ENCODE measurements around the gene PSG4.
A peak's percentile ranks its signal among the peaks of the same experiment; 100 is the strongest.
"Not testable (repeated sequence)": the region's sequence is repeated elsewhere in the genome, so short reads cannot be mapped to it uniquely, and the experiment has no call there.

PSG4 gene

DNA sequence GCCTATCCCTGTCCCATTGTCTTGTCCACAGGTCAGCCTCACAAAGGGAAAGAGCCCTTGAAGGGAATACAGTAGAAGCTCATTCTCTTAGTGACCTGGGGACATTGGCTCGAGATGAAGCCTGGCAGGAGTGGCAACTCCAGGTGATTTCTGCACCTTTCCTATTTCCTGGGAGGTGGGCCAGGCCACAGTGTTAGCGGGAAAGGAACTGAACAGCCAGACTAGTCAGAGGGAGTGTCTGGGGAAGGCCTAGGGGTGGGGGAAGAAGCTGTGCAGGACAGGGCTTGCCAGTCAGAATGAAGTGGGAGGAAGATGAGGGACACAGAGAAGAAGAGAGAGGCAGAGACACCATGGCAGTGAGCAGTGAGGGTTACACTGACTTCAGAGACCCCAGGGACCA is 3.5 kb downstream of the PSG4 start:
- peaks cover 16% of the 10 kb centered on the region for H3K9me3 ChIP-seq (ENCODE audit: insufficient read depth, low read depth, low read length)
- no CpG with 5 or more reads among the region's 2 CpGs for WGBS (ENCODE audit: extremely low coverage, insufficient coverage, insufficient read length)
- H3K4me3 ChIP-seq (ENCODE audit: low read depth, low read length); H3K9ac ChIP-seq (ENCODE audit: low read length); H2BK12ac ChIP-seq (ENCODE audit: low read length); H3K79me2 ChIP-seq (ENCODE audit: control insufficient read depth, insufficient read depth, low read length, poor library complexity); H4K91ac ChIP-seq (ENCODE audit: low read depth, low read length); H4K8ac ChIP-seq (ENCODE audit: low read depth, low read length); H3K4ac ChIP-seq (ENCODE audit: low read depth, low read length); H3K79me1 ChIP-seq (ENCODE audit: low read length); H4K12ac ChIP-seq (ENCODE audit: low read depth, low read length); H2AK5ac ChIP-seq (ENCODE audit: low read length); H3K4me1 ChIP-seq (ENCODE audit: control insufficient read depth in 1 of 2, insufficient read depth in 2 of 2, low read length in 2 of 2); H2AFZ ChIP-seq (ENCODE audit: insufficient read depth, low read length, poor library complexity); H2BK120ac ChIP-seq (ENCODE audit: insufficient read depth, low read length, poor library complexity); H3K27ac ChIP-seq (ENCODE audit: low read depth, low read length); H3K4me2 ChIP-seq (ENCODE audit: low read length); H3K23ac ChIP-seq (ENCODE audit: low read length); H2BK5ac ChIP-seq (ENCODE audit: low read depth, low read length, poor library complexity); DNase-seq; H3K14ac ChIP-seq (ENCODE audit: low read length); H3K36me3 ChIP-seq (ENCODE audit: control insufficient read depth in 1 of 2, insufficient read depth in 2 of 2, low read length in 2 of 2); H3K27me3 ChIP-seq (ENCODE audit: insufficient read depth, low read length); H3K18ac ChIP-seq (ENCODE audit: low read length): not testable (repeated sequence)

DNA sequence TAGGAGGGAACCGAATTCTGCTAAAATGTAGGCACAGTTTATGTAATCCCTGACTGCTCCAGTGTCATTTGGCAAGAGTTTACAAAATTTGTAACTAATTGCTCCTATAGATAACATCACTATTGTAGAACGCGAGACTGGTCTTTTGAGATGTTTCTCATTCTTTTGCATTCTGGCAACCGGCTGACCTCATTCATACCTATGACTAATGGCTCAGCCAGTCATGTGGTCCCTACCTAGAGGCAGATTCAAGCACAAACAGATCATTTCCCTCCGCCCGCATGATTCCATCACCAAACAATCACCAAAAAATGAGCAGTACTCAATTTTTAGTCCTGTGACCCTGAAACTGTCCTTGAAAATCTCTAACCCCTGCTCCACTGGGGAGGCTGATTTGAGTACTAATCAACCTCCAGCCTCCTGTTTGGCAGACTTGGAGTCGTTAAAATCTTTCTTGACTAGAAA is 4.1 kb downstream of the PSG4 start:
- H3K4me2 ChIP-seq (ENCODE audit: low read length); H2BK5ac ChIP-seq (ENCODE audit: low read depth, low read length, poor library complexity); H4K12ac ChIP-seq (ENCODE audit: low read depth, low read length); H3K4ac ChIP-seq (ENCODE audit: low read depth, low read length); H2BK12ac ChIP-seq (ENCODE audit: low read length); H3K79me1 ChIP-seq (ENCODE audit: low read length); H3K18ac ChIP-seq (ENCODE audit: low read length); H3K27me3 ChIP-seq (ENCODE audit: insufficient read depth, low read length); H2AFZ ChIP-seq (ENCODE audit: insufficient read depth, low read length, poor library complexity); H3K14ac ChIP-seq (ENCODE audit: low read length); H2BK120ac ChIP-seq (ENCODE audit: insufficient read depth, low read length, poor library complexity); H3K27ac ChIP-seq (ENCODE audit: low read depth, low read length); H3K4me3 ChIP-seq (ENCODE audit: low read depth, low read length); H4K8ac ChIP-seq (ENCODE audit: low read depth, low read length); H3K23ac ChIP-seq (ENCODE audit: low read length); H3K79me2 ChIP-seq (ENCODE audit: control insufficient read depth, insufficient read depth, low read length, poor library complexity); H3K36me3 ChIP-seq (ENCODE audit: control insufficient read depth in 1 of 2, insufficient read depth in 2 of 2, low read length in 2 of 2); H2AK5ac ChIP-seq (ENCODE audit: low read length); H4K91ac ChIP-seq (ENCODE audit: low read depth, low read length); H3K9ac ChIP-seq (ENCODE audit: low read length); H3K4me1 ChIP-seq (ENCODE audit: control insufficient read depth in 1 of 2, insufficient read depth in 2 of 2, low read length in 2 of 2): not testable (repeated sequence)
- H3K9me3 ChIP-seq (ENCODE audit: insufficient read depth, low read depth, low read length): peaks cover 14% of the 10 kb centered on the region
- DNase-seq: peak; percentile 40 to 82
- WGBS (ENCODE audit: extremely low coverage, insufficient coverage, insufficient read length): no CpG with 5 or more reads among the region's 7 CpGs

DNA sequence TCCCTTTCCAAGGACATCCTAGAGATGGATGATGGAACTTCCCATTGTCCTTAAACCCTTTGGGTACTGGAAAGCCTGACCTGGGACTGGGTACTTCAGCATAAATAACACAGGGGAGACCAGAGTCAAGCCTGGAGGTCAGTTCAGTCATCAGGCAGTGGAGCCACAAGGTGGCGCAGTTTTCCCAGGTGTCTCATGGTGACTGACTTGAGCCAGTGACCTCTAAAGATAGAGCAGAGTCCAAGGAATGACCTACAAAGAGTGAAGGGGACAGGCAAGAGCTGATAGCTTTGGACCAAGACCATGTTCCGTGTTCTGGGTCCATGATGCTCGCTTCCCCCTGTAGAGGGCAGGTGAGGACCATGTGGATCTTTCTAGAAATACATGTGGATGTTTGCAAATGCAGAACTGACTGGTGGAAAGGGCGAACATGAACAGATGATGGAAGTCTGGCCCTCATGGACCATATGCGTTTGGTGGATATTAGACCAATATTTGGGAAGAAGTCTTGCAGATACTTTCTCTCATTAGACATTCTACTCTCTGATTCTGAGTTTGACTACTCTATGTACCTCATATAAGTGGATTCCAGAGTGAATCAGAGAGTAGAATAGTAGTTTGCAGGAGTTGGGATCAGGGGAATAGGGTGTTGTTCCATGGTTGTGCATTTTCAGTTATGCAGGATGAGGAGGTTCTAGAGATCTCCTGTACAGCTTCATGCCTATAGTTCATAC is 6.6 kb downstream of the PSG4 start:
- H3K9ac ChIP-seq (ENCODE audit: low read length); H3K4ac ChIP-seq (ENCODE audit: low read depth, low read length); H3K4me1 ChIP-seq (ENCODE audit: control insufficient read depth in 1 of 2, insufficient read depth in 2 of 2, low read length in 2 of 2); H3K18ac ChIP-seq (ENCODE audit: low read length); H3K27me3 ChIP-seq (ENCODE audit: insufficient read depth, low read length); H3K79me1 ChIP-seq (ENCODE audit: low read length); H2AFZ ChIP-seq (ENCODE audit: insufficient read depth, low read length, poor library complexity); H3K27ac ChIP-seq (ENCODE audit: low read depth, low read length); H3K4me2 ChIP-seq (ENCODE audit: low read length); H2BK12ac ChIP-seq (ENCODE audit: low read length); H3K4me3 ChIP-seq (ENCODE audit: low read depth, low read length); H4K91ac ChIP-seq (ENCODE audit: low read depth, low read length); H4K8ac ChIP-seq (ENCODE audit: low read depth, low read length); H2BK5ac ChIP-seq (ENCODE audit: low read depth, low read length, poor library complexity); H3K36me3 ChIP-seq (ENCODE audit: control insufficient read depth in 1 of 2, insufficient read depth in 2 of 2, low read length in 2 of 2); H2AK5ac ChIP-seq (ENCODE audit: low read length); H4K12ac ChIP-seq (ENCODE audit: low read depth, low read length); H3K14ac ChIP-seq (ENCODE audit: low read length); H2BK120ac ChIP-seq (ENCODE audit: insufficient read depth, low read length, poor library complexity); H3K23ac ChIP-seq (ENCODE audit: low read length); H3K79me2 ChIP-seq (ENCODE audit: control insufficient read depth, insufficient read depth, low read length, poor library complexity): not testable (repeated sequence)
- WGBS (ENCODE audit: extremely low coverage, insufficient coverage, insufficient read length): no CpG with 5 or more reads among the region's 5 CpGs
- peak in 1 of 2 donors; percentile 10 for DNase-seq
- H3K9me3 ChIP-seq (ENCODE audit: insufficient read depth, low read depth, low read length): peaks cover 10% of the 10 kb centered on the region

DNA sequence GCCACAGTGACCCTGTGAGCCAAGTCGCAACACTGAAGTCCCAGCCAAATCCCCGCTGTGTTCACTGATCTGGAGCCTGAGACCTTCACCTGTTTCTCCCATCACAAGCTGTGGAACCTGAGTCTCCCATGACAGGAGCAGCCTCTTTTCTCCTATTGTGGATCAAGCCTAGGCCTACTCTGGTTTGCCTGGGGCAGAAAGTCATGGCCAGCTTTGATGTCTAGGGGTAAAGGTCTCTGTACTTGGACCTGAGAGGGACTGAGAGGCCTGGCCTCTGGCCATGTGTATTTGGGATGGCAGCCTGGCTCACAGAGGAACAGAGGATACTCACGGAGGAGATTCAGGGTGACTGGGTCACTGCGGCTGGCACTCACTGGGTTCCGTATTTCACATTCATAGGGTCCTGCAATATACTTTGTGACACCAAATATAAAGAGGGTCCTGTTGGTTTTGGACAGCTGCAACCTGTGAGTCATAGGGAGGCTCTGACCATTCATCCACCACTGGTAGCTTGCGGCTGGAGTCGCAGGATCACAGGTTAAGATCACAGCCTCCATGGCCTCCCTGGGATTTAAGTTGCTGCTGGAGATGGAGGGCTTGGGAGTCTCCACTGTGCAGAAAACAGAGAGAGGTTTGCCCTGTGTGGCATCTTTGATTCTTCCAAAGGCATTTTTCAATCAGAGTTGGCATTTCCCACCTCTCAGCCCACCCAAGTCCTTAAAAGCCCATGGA is 7.6 kb downstream of the PSG4 start:
- H3K9ac ChIP-seq (ENCODE audit: low read length); H2AK5ac ChIP-seq (ENCODE audit: low read length); H3K4ac ChIP-seq (ENCODE audit: low read depth, low read length); DNase-seq; H3K14ac ChIP-seq (ENCODE audit: low read length); H3K4me2 ChIP-seq (ENCODE audit: low read length); H3K4me3 ChIP-seq (ENCODE audit: low read depth, low read length); H3K79me1 ChIP-seq (ENCODE audit: low read length); H3K9me3 ChIP-seq (ENCODE audit: insufficient read depth, low read depth, low read length); H3K23ac ChIP-seq (ENCODE audit: low read length); H2BK5ac ChIP-seq (ENCODE audit: low read depth, low read length, poor library complexity); H3K79me2 ChIP-seq (ENCODE audit: control insufficient read depth, insufficient read depth, low read length, poor library complexity); H2BK120ac ChIP-seq (ENCODE audit: insufficient read depth, low read length, poor library complexity); H4K8ac ChIP-seq (ENCODE audit: low read depth, low read length); H3K36me3 ChIP-seq (ENCODE audit: control insufficient read depth in 1 of 2, insufficient read depth in 2 of 2, low read length in 2 of 2); H3K18ac ChIP-seq (ENCODE audit: low read length); H2AFZ ChIP-seq (ENCODE audit: insufficient read depth, low read length, poor library complexity); H4K12ac ChIP-seq (ENCODE audit: low read depth, low read length); H3K27ac ChIP-seq (ENCODE audit: low read depth, low read length); H2BK12ac ChIP-seq (ENCODE audit: low read length); H3K27me3 ChIP-seq (ENCODE audit: insufficient read depth, low read length); H4K91ac ChIP-seq (ENCODE audit: low read depth, low read length); H3K4me1 ChIP-seq (ENCODE audit: control insufficient read depth in 1 of 2, insufficient read depth in 2 of 2, low read length in 2 of 2): not testable (repeated sequence)
- no CpG with 5 or more reads among the region's 7 CpGs for WGBS (ENCODE audit: extremely low coverage, insufficient coverage, insufficient read length)

Measured in trophoblast cell (in vitro differentiated cells and primary cell).